Fibroblast of upper back skin (primary cell): ENCODE results near the gene RAB7B.

Experiments
- DNase-seq: peaks from one replicate; pipeline ENCODE4 v3.0.0-alpha.2; 2013

Gene RAB7B

DNA sequence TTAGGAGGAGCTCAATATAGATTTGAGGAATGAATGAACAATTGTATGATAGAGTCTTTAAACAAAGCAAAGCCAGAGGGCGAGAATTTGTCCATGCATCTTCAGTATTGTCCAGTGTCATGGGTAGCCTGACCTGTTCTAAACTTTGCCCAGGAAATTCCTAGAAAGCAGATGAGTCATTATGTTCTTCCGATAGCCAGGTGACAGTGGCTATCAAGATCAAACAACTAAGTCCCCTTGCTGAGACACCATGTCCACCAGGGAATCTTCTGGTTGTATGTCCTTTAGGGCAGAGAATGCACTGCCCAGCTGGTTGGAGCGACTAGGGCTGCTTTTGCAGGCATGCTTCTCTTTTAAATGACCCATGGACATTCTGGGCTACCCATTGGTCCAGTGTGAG lies 58.1 kb downstream of the RAB7B start:
- no peak for DNase-seq

DNA sequence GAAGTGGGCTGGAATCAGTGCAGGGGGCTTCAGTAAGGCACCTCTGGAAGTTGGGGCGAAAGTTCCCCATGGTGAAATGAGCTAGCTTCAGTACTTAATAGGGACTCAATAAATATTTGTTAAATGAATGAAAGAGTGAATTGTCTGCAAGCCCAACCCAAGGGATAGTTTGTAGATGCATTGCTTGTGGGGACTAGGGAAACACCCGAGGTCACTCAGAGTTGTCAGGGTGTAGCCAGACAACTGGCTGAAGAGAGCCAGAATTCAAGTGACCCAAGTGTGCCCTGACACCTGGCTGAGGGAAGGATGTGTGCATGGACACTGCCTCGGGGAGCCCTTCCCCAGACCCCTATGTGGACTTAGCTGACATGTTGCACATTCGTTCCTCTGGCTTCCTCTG lies 58.7 kb downstream of the RAB7B start:
- no peak for DNase-seq

- no peak for DNase-seq
Observed at GRCh38 chr1:205943245-205943644, 60.0 kb downstream of the RAB7B start, which contains the start of gene SLC26A9. Gene SLC26A9 (minus strand): TSS chr1:205943456. CDS start chr1:205935820, 7,636 bp downstream.

- no peak for DNase-seq
Observed at GRCh38 chr1:205942631-205943159, 60.5 kb downstream of the RAB7B start.

DNA sequence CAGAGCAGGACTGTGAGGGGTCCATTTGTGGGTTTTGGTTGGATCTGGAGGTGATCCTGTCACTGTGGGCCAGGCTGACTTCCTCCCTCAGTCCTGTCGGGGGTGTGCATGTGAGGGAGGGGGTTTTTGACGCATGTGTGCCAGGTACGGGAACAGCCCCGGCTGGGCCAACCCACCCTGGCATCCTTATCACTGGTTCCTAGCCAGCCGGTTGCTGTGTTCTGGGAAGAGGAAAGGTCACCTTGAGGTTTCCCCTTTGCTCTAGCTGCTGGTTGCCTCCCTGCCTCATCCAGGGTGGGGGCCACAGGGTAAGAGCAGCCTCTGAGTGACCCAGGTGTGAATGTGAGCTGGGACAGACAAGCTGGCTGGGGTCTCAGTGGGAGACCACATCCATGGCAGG lies 62.5 kb downstream of the RAB7B start:
- DNase-seq = no peak

- no peak for DNase-seq
Observed at GRCh38 chr1:205939690-205940330, 63.4 kb downstream of the RAB7B start.

DNA sequence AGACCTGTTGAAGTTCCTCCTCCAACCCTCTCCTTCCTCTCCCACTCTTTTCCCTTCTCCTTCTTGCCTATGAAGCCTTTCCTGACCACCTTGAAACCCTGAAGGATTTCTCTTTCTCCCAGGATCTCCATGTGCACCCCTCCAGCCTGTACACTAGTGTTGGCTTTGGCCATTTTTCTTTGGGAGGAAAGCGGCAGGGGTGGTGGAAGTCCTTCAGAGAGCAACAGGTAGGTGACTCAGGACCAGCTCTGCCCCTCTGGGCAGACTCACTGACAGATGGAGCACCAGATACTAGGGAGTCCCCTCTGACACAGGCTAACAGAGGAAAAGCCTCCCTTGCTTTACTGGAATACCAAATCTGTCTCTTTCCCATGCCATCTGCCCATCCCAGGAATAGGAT lies 64.5 kb downstream of the RAB7B start:
- DNase-seq = no peak

GRCh38 chr1:205936846-205937586 lies 66.2 kb downstream of the RAB7B start:
- DNase-seq = peak; percentile 86

GRCh38 chr1:205936311-205936710 lies 66.9 kb downstream of the RAB7B start:
- no peak for DNase-seq

DNA sequence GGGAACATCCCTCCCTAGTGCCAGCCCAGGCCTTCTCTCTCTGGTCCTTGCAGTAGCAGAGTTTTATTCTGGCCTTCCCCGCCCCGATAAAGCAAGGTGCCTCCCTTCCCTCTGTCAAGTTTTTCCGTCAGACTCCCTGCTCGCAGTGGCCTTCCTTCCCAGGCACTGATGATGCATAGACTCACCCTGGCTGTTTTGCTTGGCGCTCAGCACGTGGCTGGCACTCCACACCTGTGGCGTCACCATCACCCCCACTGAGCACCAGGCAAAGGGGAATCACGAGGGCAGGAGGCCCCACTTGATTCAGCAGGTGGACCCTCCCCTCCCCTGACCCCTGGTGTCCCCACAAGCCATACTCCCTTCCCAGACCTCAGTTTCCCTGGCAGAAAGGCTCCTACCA lies 67.3 kb downstream of the RAB7B start:
- no peak for DNase-seq

DNA sequence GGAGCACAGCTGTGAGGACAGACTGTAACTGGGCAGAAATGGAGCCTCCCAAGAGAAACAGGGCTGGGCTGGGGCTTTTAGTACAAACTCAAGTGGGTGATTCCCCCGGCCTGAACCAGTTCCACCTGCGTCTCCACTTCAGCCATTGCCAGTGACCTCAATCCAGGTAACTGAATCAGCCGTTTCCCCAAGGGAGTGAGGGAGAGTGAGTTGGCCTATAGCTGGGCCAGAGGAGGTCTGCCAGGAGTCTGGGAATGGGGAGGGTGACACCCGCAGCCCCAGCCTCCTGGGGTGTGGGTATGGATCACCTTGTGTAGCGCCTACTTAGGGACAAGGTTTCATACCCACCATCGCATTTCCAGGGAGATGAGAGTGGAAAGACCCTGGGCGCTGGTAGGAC lies 68.4 kb downstream of the RAB7B start:
- DNase-seq = no peak

GRCh38 chr1:205933671-205934618 lies 69.2 kb downstream of the RAB7B start:
- DNase-seq = peak; percentile 81

- DNase-seq = no peak
Observed at GRCh38 chr1:205932776-205933175, 70.4 kb downstream of the RAB7B start.

GRCh38 chr1:205930799-205931281 lies 72.4 kb downstream of the RAB7B start:
- no peak for DNase-seq

GRCh38 chr1:205930195-205930577 lies 73.0 kb downstream of the RAB7B start:
- no peak for DNase-seq

GRCh38 chr1:205929496-205930194 lies 73.5 kb downstream of the RAB7B start:
- no peak for DNase-seq

GRCh38 chr1:205928317-205928716 lies 74.9 kb downstream of the RAB7B start:
- no peak for DNase-seq

- no peak for DNase-seq
Observed at GRCh38 chr1:205927676-205928075, 75.5 kb downstream of the RAB7B start.

DNA sequence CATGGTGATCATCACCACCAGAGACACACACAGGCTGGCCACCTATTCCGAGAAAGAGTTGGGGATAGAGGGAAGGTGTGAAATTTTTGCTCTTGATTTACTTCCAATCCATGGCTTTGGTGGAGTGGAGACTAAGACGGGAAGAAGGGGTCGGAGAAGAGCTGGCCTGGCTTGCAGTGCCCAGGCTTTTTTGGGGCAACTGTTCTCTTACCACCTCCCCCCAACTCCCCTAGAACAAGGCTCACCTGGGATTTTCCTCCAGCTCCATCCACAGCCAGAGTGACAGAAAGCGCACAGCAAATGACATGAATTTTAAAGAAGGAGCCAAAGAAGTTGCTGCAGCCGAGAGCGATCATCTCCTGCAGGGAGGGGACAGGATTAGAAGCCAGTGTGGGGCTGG lies 75.9 kb downstream of the RAB7B start:
- no peak for DNase-seq
